ENCODE results near the gene UCK1.

- no peak for TF ChIP-seq CTCF (IDR thresholded peaks at IDR 0.05; ENCODE audit: low read length)
- TF ChIP-seq EZH2 (IDR thresholded peaks at IDR 0.05; ENCODE audit: borderline replicate concordance, low read length) = no peak
Observed at GRCh38 chr9:131580358-131580757, 49.3 kb upstream of the UCK1 start.
